Stimulated activated CD4-positive, alpha-beta T cell treated with anti-CD3 and anti-CD28 coated beads, Interleukin-4, amount 100 ng/mL, for 4 hours (primary cell): Measurements from ENCODE around the gene AXIN2.
"Not testable (repeated sequence)": the region's sequence is repeated elsewhere in the genome, so short reads cannot be mapped to it uniquely, and the experiment has no call there.

Source experiments
- DNase-seq, 2 experiments: peaks; one replicate each; pipeline ENCODE4 v3.0.0-alpha.2; 2020

Gene AXIN2

GRCh38 chr17:65515959-65516948 lies 45.2 kb downstream of the AXIN2 start:
- DNase-seq: no peak

GRCh38 chr17:65515512-65515911 lies 45.9 kb downstream of the AXIN2 start:
- DNase-seq: no peak

- DNase-seq: no peak
Observed at GRCh38 chr17:65514541-65514940, 46.9 kb downstream of the AXIN2 start.

GRCh38 chr17:65514082-65514481 lies 47.4 kb downstream of the AXIN2 start:
- peak in 1 of 2 experiments; percentile 16 for DNase-seq

GRCh38 chr17:65511316-65511715 lies 50.1 kb downstream of the AXIN2 start:
- DNase-seq: no peak

- DNase-seq: no peak
Observed at GRCh38 chr17:65509032-65509431, 52.4 kb downstream of the AXIN2 start.

GRCh38 chr17:65504673-65505072 lies 56.8 kb downstream of the AXIN2 start:
- not testable (repeated sequence) for DNase-seq

GRCh38 chr17:65504141-65504540 lies 57.3 kb downstream of the AXIN2 start:
- DNase-seq: no peak

GRCh38 chr17:65503557-65503956 lies 57.9 kb downstream of the AXIN2 start:
- DNase-seq: no peak

GRCh38 chr17:65498816-65499215 lies 62.6 kb downstream of the AXIN2 start:
- DNase-seq: no peak

- DNase-seq: no peak
Observed at GRCh38 chr17:65496801-65497200, 64.6 kb downstream of the AXIN2 start.

- no peak for DNase-seq
Observed at GRCh38 chr17:65495122-65496055, 66.1 kb downstream of the AXIN2 start.

GRCh38 chr17:65489413-65490155 lies 71.9 kb downstream of the AXIN2 start:
- DNase-seq: no peak

- DNase-seq: no peak
Observed at GRCh38 chr17:65488665-65489064, 72.8 kb downstream of the AXIN2 start.

- DNase-seq: no peak
Observed at GRCh38 chr17:65487990-65488389, 73.5 kb downstream of the AXIN2 start.

GRCh38 chr17:65487161-65487560 lies 74.3 kb downstream of the AXIN2 start:
- DNase-seq: no peak

GRCh38 chr17:65485388-65486299 lies 75.8 kb downstream of the AXIN2 start:
- DNase-seq: no peak

- not testable (repeated sequence) for DNase-seq
Observed at GRCh38 chr17:65484405-65484804, 77.0 kb downstream of the AXIN2 start.

- DNase-seq: no peak
Observed at GRCh38 chr17:65483438-65483837, 78.0 kb downstream of the AXIN2 start.

GRCh38 chr17:65482201-65482600 lies 79.2 kb downstream of the AXIN2 start:
- no peak for DNase-seq

GRCh38 chr17:65479282-65479681 lies 82.2 kb downstream of the AXIN2 start:
- DNase-seq: no peak
